ENCODE data around the gene SPDYE16. TPM values are rescaled to one million over a fixed set of nuclear protein-coding genes. Genes with fewer than 3 reads are reported as not detected.
"Not testable (repeated sequence)": the region's sequence is repeated elsewhere in the genome, so short reads cannot be mapped to it uniquely, and the experiment has no call there.

Gene SPDYE16
- total RNA-seq, 6 experiments from 2014 or later, result 0.07 TPM; not detected in 5

- no peaks in the 10 kb centered on the region for H3K9me3 Mint-ChIP-seq
- no peak within 1 kb of the TSS for H3K27ac Mint-ChIP-seq
- no peaks in the 10 kb centered on the region; the same call in 1 of the 2 replicates for H3K27me3 Mint-ChIP-seq (ENCODE audit: insufficient read depth)
- H3K4me3 Mint-ChIP-seq, result no peak within 1 kb of the TSS
- no peak for TF ChIP-seq CTCF (IDR thresholded peaks at IDR 0.05)
- no peak for DNase-seq
- peaks cover 5% of the 10 kb centered on the region for H3K36me3 Mint-ChIP-seq (ENCODE audit: low read depth)
- no peaks in the 10 kb centered on the region for H3K4me1 Mint-ChIP-seq (ENCODE audit: low read depth)
Measured at GRCh38 chr7:76509931-76510877, 32.9 kb downstream of the SPDYE16 start, which contains the start of gene UPK3B. TSS of gene UPK3B (plus strand) at chr7:76510552. CDS start at chr7:76510653, 101 bp downstream.

DNA sequence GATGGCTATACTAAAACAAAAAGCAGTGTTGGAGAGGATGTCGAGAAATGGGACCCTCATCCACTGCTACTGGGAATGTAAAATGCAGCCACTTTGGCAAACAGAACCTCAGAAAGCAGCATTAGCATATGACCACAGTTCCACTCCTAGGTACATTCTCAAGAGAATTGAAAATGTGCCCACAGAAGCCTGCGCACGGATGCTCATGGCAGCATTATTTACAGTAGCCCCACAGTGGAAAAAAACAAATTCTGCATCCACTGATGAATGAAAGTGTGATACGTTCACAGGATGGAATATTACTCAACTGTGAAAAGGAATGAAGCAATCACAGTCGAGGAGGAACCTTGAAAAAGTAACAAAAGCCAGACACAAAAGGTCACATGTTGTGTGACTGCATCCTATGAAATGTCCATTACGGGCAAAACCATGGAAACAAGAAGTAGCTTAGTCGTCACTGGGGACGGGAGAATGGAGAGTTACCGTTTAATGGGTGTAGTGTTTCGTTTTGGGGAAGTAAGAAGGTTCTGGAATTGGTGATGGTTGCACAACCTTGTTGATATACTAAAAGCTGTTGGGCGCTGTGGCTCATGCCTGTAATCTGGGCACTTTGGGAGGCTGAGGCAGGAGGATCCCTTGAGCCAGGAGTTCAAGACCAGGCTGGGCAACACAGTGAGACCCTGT, 35.2 kb downstream of the SPDYE16 start:
- H3K4me1 Mint-ChIP-seq (ENCODE audit: low read depth), result no peaks in the 10 kb centered on the region
- no peaks in the 10 kb centered on the region for H3K9me3 Mint-ChIP-seq
- no peak overlapping the region for H3K27ac Mint-ChIP-seq
- DNase-seq, result no peak
- TF ChIP-seq CTCF (IDR thresholded peaks at IDR 0.05), result no peak
- H3K36me3 Mint-ChIP-seq (ENCODE audit: low read depth), result peaks cover 5% of the 10 kb centered on the region
- H3K27me3 Mint-ChIP-seq (ENCODE audit: insufficient read depth), result no peaks in the 10 kb centered on the region; the same call in 1 of the 2 replicates
- no peak overlapping the region for H3K4me3 Mint-ChIP-seq

DNA sequence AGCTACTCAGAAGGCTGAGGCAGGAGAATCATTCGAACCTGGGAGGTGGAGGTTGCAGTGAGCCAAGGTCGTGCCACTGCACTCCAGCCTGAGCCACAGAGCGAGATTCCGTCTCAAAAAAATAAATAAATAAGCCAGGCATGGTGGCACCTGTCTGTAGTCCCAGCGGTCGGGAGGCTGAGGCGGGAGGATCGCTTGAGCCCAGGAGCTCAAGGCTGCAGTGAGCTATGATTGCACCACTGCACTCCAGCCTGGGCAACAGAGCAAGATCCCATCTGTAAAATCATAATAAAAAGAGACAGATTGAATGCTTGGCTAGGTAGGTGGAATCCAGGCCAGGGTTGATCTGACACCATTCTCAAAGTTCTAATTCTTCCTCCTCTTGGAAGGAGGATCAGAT, 36.5 kb downstream of the SPDYE16 start:
- not testable (repeated sequence) for DNase-seq; H3K36me3 Mint-ChIP-seq (ENCODE audit: low read depth); H3K27ac Mint-ChIP-seq; H3K9me3 Mint-ChIP-seq; H3K4me3 Mint-ChIP-seq; H3K4me1 Mint-ChIP-seq (ENCODE audit: low read depth); H3K27me3 Mint-ChIP-seq (ENCODE audit: insufficient read depth)

DNA sequence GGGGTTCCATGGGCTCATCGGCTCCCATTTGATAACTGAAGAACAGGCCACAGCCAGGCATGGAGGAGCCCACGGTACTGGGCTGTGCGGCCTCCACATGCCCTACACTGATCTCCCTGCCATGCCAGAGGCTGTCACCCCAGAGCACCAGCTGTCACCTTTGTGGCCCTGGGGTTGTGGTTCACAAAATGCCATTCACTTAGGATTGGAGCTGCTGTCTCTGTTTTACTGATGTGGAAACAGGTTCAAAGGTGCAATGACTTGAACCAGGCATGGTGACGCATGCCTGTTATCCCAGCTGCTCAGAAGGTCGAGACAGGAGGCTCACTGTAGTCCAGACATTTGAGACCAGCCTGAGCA, 37.0 kb downstream of the SPDYE16 start:
- DNase-seq, result no peak
- no peak overlapping the region for H3K27ac Mint-ChIP-seq
- peaks cover 5% of the 10 kb centered on the region for H3K36me3 Mint-ChIP-seq (ENCODE audit: low read depth)
- no peaks in the 10 kb centered on the region for H3K9me3 Mint-ChIP-seq
- TF ChIP-seq CTCF (IDR thresholded peaks at IDR 0.05), result no peak
- H3K27me3 Mint-ChIP-seq (ENCODE audit: insufficient read depth), result no peaks in the 10 kb centered on the region; the same call in 1 of the 2 replicates
- no peaks in the 10 kb centered on the region for H3K4me1 Mint-ChIP-seq (ENCODE audit: low read depth)
- H3K4me3 Mint-ChIP-seq, result no peak overlapping the region

DNA sequence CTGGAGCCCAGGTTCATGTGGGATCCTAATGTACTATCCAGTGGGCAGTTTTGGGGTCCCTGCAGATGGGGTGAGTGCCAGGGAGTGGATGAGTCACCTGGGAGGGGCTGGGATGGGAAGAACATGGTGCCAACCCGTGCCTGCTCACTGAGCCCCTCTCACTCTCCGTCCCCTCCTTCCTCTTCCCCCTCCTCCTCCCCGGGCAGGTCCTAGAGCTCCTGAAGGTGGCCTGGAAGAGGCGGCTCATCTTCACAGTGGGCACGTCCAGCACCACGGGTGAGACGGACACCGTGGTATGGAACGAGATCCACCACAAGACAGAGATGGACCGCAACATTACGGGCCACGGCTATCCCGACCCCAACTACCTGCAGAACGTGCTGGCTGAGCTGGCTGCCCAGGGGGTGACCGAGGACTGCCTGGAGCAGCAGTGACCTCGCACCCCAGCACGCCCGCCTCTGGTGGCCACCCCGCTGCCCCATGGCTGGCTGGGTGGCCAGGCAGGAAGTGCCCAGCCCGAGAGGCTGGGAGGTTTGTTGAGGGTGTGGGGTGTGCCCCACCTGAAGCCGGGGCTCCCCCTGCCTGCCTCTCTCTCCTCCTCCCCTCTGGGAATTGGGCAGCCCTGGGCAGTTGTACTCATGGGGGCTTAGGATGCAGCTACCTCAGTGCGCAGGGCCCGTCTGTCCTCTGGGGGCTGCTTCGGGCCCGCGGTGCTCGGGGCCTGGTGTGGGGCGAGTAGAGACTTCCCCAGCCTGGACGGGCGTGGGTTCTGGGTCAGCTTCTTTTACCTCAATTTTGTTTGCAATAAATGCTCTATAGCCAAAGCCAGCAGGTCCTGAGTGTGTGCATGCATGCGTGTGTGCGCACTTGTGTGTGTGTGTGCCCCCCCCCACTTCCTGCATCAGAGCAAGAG, 37.7 kb downstream of the SPDYE16 start:
- Mint-ChIP-seq H3K9me3 (no peaks in the 10 kb centered on the region), H3K27ac (no peak overlapping the region), H3K4me3 (no peak overlapping the region), H3K36me3 (ENCODE audit: low read depth) (peaks cover 5% of the 10 kb centered on the region), H3K27me3 (ENCODE audit: insufficient read depth) (no peaks in the 10 kb centered on the region; the same call in 1 of the 2 replicates), H3K4me1 (ENCODE audit: low read depth) (no peaks in the 10 kb centered on the region)
- no peak for DNase-seq
- TF ChIP-seq CTCF (IDR thresholded peaks at IDR 0.05), result no peak

- not testable (repeated sequence) for H3K4me3 Mint-ChIP-seq; H3K27me3 Mint-ChIP-seq (ENCODE audit: insufficient read depth); H3K9me3 Mint-ChIP-seq; DNase-seq; H3K27ac Mint-ChIP-seq; H3K4me1 Mint-ChIP-seq (ENCODE audit: low read depth); H3K36me3 Mint-ChIP-seq (ENCODE audit: low read depth)
Measured at GRCh38 chr7:76504351-76505167, 38.5 kb downstream of the SPDYE16 start.

DNA sequence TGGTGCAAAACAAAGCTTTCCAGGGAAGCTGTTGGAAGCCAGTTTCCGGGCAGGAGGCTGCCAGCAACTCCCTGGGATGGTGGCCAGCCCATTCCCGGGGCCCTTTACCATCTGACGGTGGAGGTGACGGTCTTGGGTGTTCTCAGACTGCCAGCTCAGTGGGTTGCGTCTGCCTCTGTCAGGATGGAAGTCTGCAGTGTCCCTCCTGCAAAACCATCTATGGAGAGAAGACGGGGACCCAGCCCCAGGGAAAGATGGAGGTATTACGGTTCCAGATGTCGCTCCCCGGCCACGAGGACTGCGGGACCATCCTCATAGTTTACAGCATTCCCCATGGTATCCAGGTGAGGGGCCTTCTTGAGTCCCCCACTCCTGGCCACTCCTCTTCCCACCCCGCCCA, 39.9 kb downstream of the SPDYE16 start:
- H3K27ac Mint-ChIP-seq; H3K4me3 Mint-ChIP-seq; H3K9me3 Mint-ChIP-seq; H3K27me3 Mint-ChIP-seq (ENCODE audit: insufficient read depth); DNase-seq; H3K4me1 Mint-ChIP-seq (ENCODE audit: low read depth); H3K36me3 Mint-ChIP-seq (ENCODE audit: low read depth): not testable (repeated sequence)

GRCh38 chr7:76502836-76503235, 40.3 kb downstream of the SPDYE16 start:
- not testable (repeated sequence) for H3K27ac Mint-ChIP-seq; H3K4me1 Mint-ChIP-seq (ENCODE audit: low read depth); H3K36me3 Mint-ChIP-seq (ENCODE audit: low read depth); H3K9me3 Mint-ChIP-seq; H3K27me3 Mint-ChIP-seq (ENCODE audit: insufficient read depth); H3K4me3 Mint-ChIP-seq; DNase-seq

Measured in HFFc6 (cell line).